GM10266 (cell line): Measurements from ENCODE around the gene EYA3.
A peak's percentile ranks its signal among the peaks of the same experiment; 100 is the strongest.

Experiments used
- DNase-seq: peaks from one replicate; pipeline ENCODE4 v3.0.0; 2012; ENCODE audit errors: extremely low spot score
- TF ChIP-seq, protein P1 (sequence below): IDR thresholded peaks from 2 replicates; pipeline ENCODE4 v1.5.1; 2012; ENCODE audit warnings: mild to moderate bottlenecking, low read depth; ENCODE audit not compliant: control insufficient read depth, insufficient read depth; ENCODE audit errors: missing control alignments

The EYA3 gene

GRCh38 chr1:28058168-28058567 is 30.2 kb downstream of the EYA3 start:
- no peak for DNase-seq
- TF ChIP-seq, protein P1, sequence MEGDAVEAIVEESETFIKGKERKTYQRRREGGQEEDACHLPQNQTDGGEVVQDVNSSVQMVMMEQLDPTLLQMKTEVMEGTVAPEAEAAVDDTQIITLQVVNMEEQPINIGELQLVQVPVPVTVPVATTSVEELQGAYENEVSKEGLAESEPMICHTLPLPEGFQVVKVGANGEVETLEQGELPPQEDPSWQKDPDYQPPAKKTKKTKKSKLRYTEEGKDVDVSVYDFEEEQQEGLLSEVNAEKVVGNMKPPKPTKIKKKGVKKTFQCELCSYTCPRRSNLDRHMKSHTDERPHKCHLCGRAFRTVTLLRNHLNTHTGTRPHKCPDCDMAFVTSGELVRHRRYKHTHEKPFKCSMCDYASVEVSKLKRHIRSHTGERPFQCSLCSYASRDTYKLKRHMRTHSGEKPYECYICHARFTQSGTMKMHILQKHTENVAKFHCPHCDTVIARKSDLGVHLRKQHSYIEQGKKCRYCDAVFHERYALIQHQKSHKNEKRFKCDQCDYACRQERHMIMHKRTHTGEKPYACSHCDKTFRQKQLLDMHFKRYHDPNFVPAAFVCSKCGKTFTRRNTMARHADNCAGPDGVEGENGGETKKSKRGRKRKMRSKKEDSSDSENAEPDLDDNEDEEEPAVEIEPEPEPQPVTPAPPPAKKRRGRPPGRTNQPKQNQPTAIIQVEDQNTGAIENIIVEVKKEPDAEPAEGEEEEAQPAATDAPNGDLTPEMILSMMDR = no peak

GRCh38 chr1:28056129-28056925 is 32.1 kb downstream of the EYA3 start:
- TF ChIP-seq, protein P1 = no peak
- peak; percentile 20 for DNase-seq

DNA sequence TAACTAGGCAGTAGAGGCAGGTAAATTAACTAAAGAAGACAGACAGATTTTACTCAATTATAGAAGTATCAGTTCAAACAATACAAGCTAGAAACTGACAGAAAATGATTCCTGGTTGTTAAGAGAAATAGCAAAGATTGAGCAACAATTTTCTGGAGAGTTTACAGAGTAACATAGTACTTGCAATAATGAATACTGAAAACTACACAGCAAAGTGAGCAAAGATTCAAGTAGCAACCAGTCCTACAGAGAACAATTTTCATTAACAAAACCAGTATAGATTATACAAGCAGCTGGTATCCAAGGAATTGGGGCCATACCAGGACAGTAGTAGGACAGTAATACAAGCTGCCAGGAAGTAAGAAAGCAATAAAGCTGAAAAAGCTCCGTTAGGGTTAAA is 37.6 kb downstream of the EYA3 start:
- no peak for DNase-seq
- TF ChIP-seq, protein P1 = no peak

DNA sequence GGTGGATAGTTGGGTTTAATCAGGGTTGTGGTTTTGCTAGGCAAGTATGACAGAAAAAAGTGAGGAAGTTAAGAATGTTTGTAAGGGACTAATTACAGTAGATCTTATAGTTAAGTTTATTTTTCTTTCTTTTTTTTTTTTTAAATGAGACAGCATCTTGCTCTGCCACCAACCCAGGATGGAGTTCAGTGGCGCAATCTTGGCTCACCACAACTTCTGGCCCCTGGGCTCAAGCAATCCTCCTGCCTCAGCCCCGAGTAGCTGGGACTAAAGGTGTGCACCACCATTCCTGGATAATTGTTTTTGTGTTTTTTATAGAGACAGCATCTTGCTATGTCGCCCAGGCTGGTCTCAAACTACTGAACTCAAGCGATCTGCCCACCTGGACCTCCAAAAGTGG is 41.7 kb downstream of the EYA3 start:
- TF ChIP-seq, protein P1 = no peak
- no peak for DNase-seq

GRCh38 chr1:28045777-28046176 is 42.6 kb downstream of the EYA3 start:
- no peak for DNase-seq
- TF ChIP-seq, protein P1 = no peak

- DNase-seq = no peak
- TF ChIP-seq, protein P1 = no peak
Measured at GRCh38 chr1:28044399-28044798, 44.0 kb downstream of the EYA3 start.

- DNase-seq = no peak
- TF ChIP-seq, protein P1 = no peak
Measured at GRCh38 chr1:28039341-28039740, 49.1 kb downstream of the EYA3 start.
